ENCODE measurements around the gene KLF7.

The KLF7 gene

GRCh38 chr2:207143215-207144172 is 22.3 kb downstream of the KLF7 start:
- peak; percentile 11 for DNase-seq
- no peak overlapping the region for H2AFZ ChIP-seq (ENCODE audit: low read depth, low read length)
- no peak for TF ChIP-seq EZH2 (IDR thresholded peaks at IDR 0.05; ENCODE audit: borderline replicate concordance, low read depth, low read length, severe bottlenecking)
- TF ChIP-seq CTCF (IDR thresholded peaks at IDR 0.05; ENCODE audit: borderline replicate concordance, extremely low read depth, low read length, poor library complexity, severe bottlenecking): no peak
- no peaks in the 10 kb centered on the region for H3K9me3 ChIP-seq (ENCODE audit: insufficient read depth, low read length, severe bottlenecking)
- no peaks in the 10 kb centered on the region for H3K36me3 ChIP-seq (ENCODE audit: insufficient read depth, low read length)
- H3K4me1 ChIP-seq (ENCODE audit: insufficient read depth, low read length): no peaks in the 10 kb centered on the region
- no peak overlapping the region for H3K4me2 ChIP-seq (ENCODE audit: insufficient read depth, low read length)
- no peak overlapping the region for H3K4me3 ChIP-seq (ENCODE audit: low read depth in 1 of 2, low read length in 2 of 2)
- H3K27ac ChIP-seq (ENCODE audit: low read length): no peak overlapping the region
- H3K79me2 ChIP-seq (ENCODE audit: insufficient read depth, low read length): no peaks in the 10 kb centered on the region
- peak; percentile 52; the same call in 2 of the 3 replicates for ATAC-seq (ENCODE audit: insufficient read depth, low read depth)
- no peaks in the 10 kb centered on the region for H3K27me3 ChIP-seq (ENCODE audit: insufficient read depth, low read length, poor library complexity)
- H4K20me1 ChIP-seq (ENCODE audit: insufficient read depth, low read length): no peaks in the 10 kb centered on the region
- H3K9ac ChIP-seq (ENCODE audit: low read depth, low read length): no peak overlapping the region

- Histone ChIP-seq H3K36me3 (ENCODE audit: insufficient read depth, low read length) (no peaks in the 10 kb centered on the region), H3K27ac (ENCODE audit: low read length) (no peak overlapping the region), H3K27me3 (ENCODE audit: insufficient read depth, low read length, poor library complexity) (no peaks in the 10 kb centered on the region)
Observed at GRCh38 chr2:207142461-207142860, 23.3 kb downstream of the KLF7 start.

GRCh38 chr2:207141386-207141785 is 24.4 kb downstream of the KLF7 start:
- H3K27ac ChIP-seq (ENCODE audit: low read length): no peak overlapping the region

More at GRCh38 chr2:207142461-207142860, 23.3 kb downstream of the KLF7 start:
- no peak overlapping the region for H3K4me2 ChIP-seq (ENCODE audit: insufficient read depth, low read length)
- TF ChIP-seq CTCF (IDR thresholded peaks at IDR 0.05; ENCODE audit: borderline replicate concordance, extremely low read depth, low read length, poor library complexity, severe bottlenecking): no peak
- TF ChIP-seq EZH2 (IDR thresholded peaks at IDR 0.05; ENCODE audit: borderline replicate concordance, low read depth, low read length, severe bottlenecking): no peak
- no peaks in the 10 kb centered on the region for H3K4me1 ChIP-seq (ENCODE audit: insufficient read depth, low read length)
- DNase-seq: no peak
- 0 out of 3 replicates have a peak, but pooled peaks have one; percentile 19 for ATAC-seq (ENCODE audit: insufficient read depth, low read depth)
- no peak overlapping the region for H3K4me3 ChIP-seq (ENCODE audit: low read depth in 1 of 2, low read length in 2 of 2)
- no peaks in the 10 kb centered on the region for H3K9me3 ChIP-seq (ENCODE audit: insufficient read depth, low read length, severe bottlenecking)
- H3K9ac ChIP-seq (ENCODE audit: low read depth, low read length): no peak overlapping the region
- H4K20me1 ChIP-seq (ENCODE audit: insufficient read depth, low read length): no peaks in the 10 kb centered on the region
- H3K79me2 ChIP-seq (ENCODE audit: insufficient read depth, low read length): no peaks in the 10 kb centered on the region
- H2AFZ ChIP-seq (ENCODE audit: low read depth, low read length): no peak overlapping the region

More at GRCh38 chr2:207141386-207141785, 24.4 kb downstream of the KLF7 start:
- no peak overlapping the region for H2AFZ ChIP-seq (ENCODE audit: low read depth, low read length)
- no peaks in the 10 kb centered on the region for H3K27me3 ChIP-seq (ENCODE audit: insufficient read depth, low read length, poor library complexity)
- H3K4me2 ChIP-seq (ENCODE audit: insufficient read depth, low read length): no peak overlapping the region
- H3K4me1 ChIP-seq (ENCODE audit: insufficient read depth, low read length): no peaks in the 10 kb centered on the region
- no peaks in the 10 kb centered on the region for H3K36me3 ChIP-seq (ENCODE audit: insufficient read depth, low read length)
- TF ChIP-seq EZH2 (IDR thresholded peaks at IDR 0.05; ENCODE audit: borderline replicate concordance, low read depth, low read length, severe bottlenecking): no peak
- no peak for TF ChIP-seq CTCF (IDR thresholded peaks at IDR 0.05; ENCODE audit: borderline replicate concordance, extremely low read depth, low read length, poor library complexity, severe bottlenecking)
- ATAC-seq (ENCODE audit: insufficient read depth, low read depth): no peak
- H4K20me1 ChIP-seq (ENCODE audit: insufficient read depth, low read length): no peaks in the 10 kb centered on the region
- H3K9me3 ChIP-seq (ENCODE audit: insufficient read depth, low read length, severe bottlenecking): no peaks in the 10 kb centered on the region
- DNase-seq: no peak
- H3K79me2 ChIP-seq (ENCODE audit: insufficient read depth, low read length): no peaks in the 10 kb centered on the region
- no peak overlapping the region for H3K9ac ChIP-seq (ENCODE audit: low read depth, low read length)
- H3K4me3 ChIP-seq (ENCODE audit: low read depth in 1 of 2, low read length in 2 of 2): no peak overlapping the region

Data from DND-41 (cell line).